Breast epithelium (tissue), 4 donors: Measurements from ENCODE around the gene GALNT1. TPM values are rescaled to one million over a fixed set of nuclear protein-coding genes. Genes with fewer than 3 reads are reported as not detected.

ENCODE experiments used
- DNase-seq, 2 donors: peaks; one replicate each; pipeline ENCODE4 v3.0.0-alpha.2; 2019; ENCODE audit warnings: low spot score in 2 of 2
- H3K27ac ChIP-seq, 2 donors: fragments of 200-600 bp; sonication (generic) in 1 of 2; one replicate each; pipeline ENCODE4 v1.5.1; 2016 to 2019; ENCODE audit warnings: mild to moderate bottlenecking in 1 of 2
- H3K27me3 ChIP-seq, 2 donors: fragments of 200-600 bp; sonication (generic) in 1 of 2; one replicate each; pipeline versions ENCODE4 v1.5.1 to v1.6.0; 2017 to 2019; ENCODE audit warnings: control low read depth in 1 of 2, mild to moderate bottlenecking in 1 of 2
- H3K36me3 ChIP-seq: fragments of 200-600 bp; one replicate; pipeline ENCODE4 v1.5.1; 2019
- H3K4me1 ChIP-seq, 2 donors: fragments of 200-600 bp; sonication (generic); one replicate each; pipeline ENCODE4 v1.5.1; 2016 to 2019; ENCODE audit warnings: control low read depth in 1 of 2
- H3K4me3 ChIP-seq, 3 donors: fragments of 200-600 bp; sonication (generic); 1 replicate in 2 of 3; 2 replicates in 1 of 3; pipeline ENCODE4 v1.5.1; 2016 to 2019; ENCODE audit warnings: mild to moderate bottlenecking in 3 of 3, moderate library complexity in 2 of 3
- H3K9me3 ChIP-seq, 2 donors: fragments of 200-600 bp; sonication (generic) in 1 of 2; one replicate each; pipeline ENCODE4 v1.5.1; 2016 to 2019; ENCODE audit warnings: control low read depth in 1 of 2
- POLR2A ChIP-seq: fragments of 450-650 bp; IDR thresholded peaks from one replicate; pipeline ENCODE4 v1.6.1; 2016; ENCODE audit warnings: antibody characterized with exemption, mild to moderate bottlenecking, moderate library complexity
- POLR2AphosphoS5 ChIP-seq, 3 donors: sonication (generic); formaldehyde crosslinking; IDR thresholded peaks; one replicate each; pipeline ENCODE4 v1.6.1; 2017; ENCODE audit warnings: antibody characterized with exemption in 3 of 3
- intact Hi-C: fragments of 100-400 bp; cut with DNase I; formaldehyde crosslinking; loops from one replicate; pipeline ENCODE4 v1.15.1; 2023; ENCODE audit warnings: low total_unique reads
- total RNA-seq, 3 donors: library from RNA; depleted of rRNA; stranded (reverse); fragments of >200 nt; gene quantifications; one replicate each; pipeline ENCODE4 v1.1.0, GENCODE V29; 2016
- TF ChIP-seq, protein P1 (sequence below), 3 donors: fragments of 450-650 bp; IDR thresholded peaks; one replicate each; pipeline ENCODE4 v1.5.1; 2016 to 2017; ENCODE audit warnings: antibody characterized with exemption in 3 of 3, mild to moderate bottlenecking in 3 of 3, moderate library complexity in 3 of 3

GALNT1 gene
- total RNA-seq, 3 donors from 2014 or later, result 34.9 to 60.9 (median 46.5) TPM

DNA sequence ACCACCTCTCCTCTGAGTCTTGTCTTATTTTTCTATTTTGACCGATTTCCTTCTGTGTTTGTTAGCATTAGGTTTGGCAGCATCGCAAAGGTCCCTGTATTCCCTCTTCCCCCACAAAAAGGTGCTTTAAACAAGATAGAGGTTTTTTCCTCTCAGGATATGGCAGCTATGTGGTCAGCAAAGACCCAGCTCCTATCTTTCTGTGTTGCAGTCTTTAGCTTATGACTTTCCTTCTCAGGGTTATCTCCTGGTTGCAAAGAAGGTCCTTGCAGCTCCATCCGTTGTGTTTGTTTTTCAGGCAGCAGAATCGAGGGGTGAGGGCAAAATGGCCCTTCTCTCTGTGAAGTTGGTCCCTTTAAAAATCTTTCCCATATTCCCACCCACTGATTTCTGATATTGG lies 38.4 kb downstream of the GALNT1 start:
- Histone ChIP-seq H3K4me1 (peaks cover 0 to 6% of the 10 kb centered on the region in 2 donors), H3K27me3 (no peaks in the 10 kb centered on the region), H3K27ac (peak overlapping the region; percentile 17 to 61), H3K9me3 (no peaks in the 10 kb centered on the region), H3K4me3 (no peak overlapping the region), H3K36me3 (no peaks in the 10 kb centered on the region)
- DNase-seq, result no peak
- intact Hi-C loops, result loop anchor here (2.0 kb wide), 1 partner anchor 67 kb away; no protein-coding TSS in a partner anchor
- TF ChIP-seq POLR2AphosphoS5 (IDR thresholded peaks at IDR 0.05), result no peak
- no peak for TF ChIP-seq POLR2A
- TF ChIP-seq, protein P1, sequence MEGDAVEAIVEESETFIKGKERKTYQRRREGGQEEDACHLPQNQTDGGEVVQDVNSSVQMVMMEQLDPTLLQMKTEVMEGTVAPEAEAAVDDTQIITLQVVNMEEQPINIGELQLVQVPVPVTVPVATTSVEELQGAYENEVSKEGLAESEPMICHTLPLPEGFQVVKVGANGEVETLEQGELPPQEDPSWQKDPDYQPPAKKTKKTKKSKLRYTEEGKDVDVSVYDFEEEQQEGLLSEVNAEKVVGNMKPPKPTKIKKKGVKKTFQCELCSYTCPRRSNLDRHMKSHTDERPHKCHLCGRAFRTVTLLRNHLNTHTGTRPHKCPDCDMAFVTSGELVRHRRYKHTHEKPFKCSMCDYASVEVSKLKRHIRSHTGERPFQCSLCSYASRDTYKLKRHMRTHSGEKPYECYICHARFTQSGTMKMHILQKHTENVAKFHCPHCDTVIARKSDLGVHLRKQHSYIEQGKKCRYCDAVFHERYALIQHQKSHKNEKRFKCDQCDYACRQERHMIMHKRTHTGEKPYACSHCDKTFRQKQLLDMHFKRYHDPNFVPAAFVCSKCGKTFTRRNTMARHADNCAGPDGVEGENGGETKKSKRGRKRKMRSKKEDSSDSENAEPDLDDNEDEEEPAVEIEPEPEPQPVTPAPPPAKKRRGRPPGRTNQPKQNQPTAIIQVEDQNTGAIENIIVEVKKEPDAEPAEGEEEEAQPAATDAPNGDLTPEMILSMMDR (IDR thresholded peaks at IDR 0.05), result no peak

DNA sequence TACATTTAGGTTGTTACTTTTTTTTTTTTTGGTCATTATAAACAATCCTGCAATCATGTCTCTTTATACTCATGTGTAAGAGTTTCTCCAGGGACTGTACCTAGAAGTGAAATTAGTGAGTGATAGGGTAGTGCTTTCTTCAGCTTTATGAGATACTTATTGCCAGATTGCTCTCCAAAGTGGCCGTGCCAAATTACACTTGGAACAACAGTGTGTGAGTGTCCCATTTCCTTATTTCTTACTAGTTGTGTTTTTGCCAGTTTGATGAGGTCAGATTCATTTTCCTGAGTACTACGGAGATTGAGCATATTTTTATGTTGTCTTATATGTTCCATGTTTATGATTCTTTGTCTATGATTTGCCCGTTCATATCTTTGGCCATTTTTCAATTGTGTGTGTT lies 39.2 kb downstream of the GALNT1 start:
- no peak for DNase-seq

DNA sequence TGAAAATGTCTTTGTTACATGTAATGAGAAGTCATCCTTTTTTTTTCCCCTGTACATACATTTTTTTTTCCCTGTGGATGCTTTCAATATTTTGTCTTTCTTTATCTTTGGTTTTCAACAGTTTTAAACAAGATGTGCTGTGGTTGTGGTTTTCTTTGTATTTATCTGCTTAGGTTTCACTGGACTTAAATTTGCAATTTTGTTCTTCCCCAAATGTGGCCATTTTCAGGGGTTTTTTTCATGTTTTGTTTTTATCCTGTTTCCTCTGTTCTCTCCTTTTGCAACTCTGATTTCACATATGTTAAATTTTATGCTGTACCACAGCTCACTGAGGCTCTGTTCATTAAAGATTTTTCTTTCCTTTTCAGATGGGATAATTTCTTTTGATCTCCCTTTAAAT lies 41.7 kb downstream of the GALNT1 start:
- intact Hi-C loops, result no loop called here
- no peaks in the 10 kb centered on the region for H3K36me3 ChIP-seq
- peaks cover 0 to 5% of the 10 kb centered on the region in 2 donors for H3K9me3 ChIP-seq
- H3K27ac ChIP-seq, result no peak overlapping the region
- H3K27me3 ChIP-seq, result no peaks in the 10 kb centered on the region
- H3K4me1 ChIP-seq, result peaks cover 0 to 6% of the 10 kb centered on the region in 2 donors
- TF ChIP-seq, protein P1 (IDR thresholded peaks at IDR 0.05), result no peak
- no peak for TF ChIP-seq POLR2A
- TF ChIP-seq POLR2AphosphoS5 (IDR thresholded peaks at IDR 0.05), result no peak
- H3K4me3 ChIP-seq, result no peak overlapping the region
- DNase-seq, result no peak

More for the DNA sequence above, 39.2 kb downstream of the GALNT1 start:
- no peak for TF ChIP-seq POLR2AphosphoS5 (IDR thresholded peaks at IDR 0.05)
- no peak for TF ChIP-seq POLR2A
- Histone ChIP-seq H3K9me3 (no peaks in the 10 kb centered on the region), H3K4me3 (no peak overlapping the region), H3K27ac (peak overlapping the region; percentile 43 to 52), H3K4me1 (peaks cover 0 to 6% of the 10 kb centered on the region in 2 donors), H3K36me3 (no peaks in the 10 kb centered on the region), H3K27me3 (no peaks in the 10 kb centered on the region)
- intact Hi-C loops, result no loop called here

DNA sequence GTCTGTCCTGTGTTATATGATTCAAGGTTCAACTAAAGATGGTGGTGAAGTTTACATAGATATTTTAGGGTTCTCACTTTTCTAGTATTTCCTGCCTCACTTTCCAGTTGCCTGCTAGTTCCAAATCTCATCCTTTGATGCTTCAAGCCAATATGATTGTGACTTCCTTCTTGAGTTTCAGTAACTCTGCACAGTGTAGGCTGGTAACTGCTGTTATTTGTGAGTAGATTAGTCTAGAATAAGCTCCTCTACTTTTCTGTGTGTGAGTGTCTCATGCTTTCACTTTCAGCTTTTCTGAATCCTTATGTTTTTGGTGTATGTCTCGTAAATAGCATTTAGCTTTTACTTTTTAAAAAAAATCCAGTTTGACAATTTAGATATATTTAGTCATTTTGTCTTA lies 42.6 kb downstream of the GALNT1 start:
- TF ChIP-seq POLR2AphosphoS5 (IDR thresholded peaks at IDR 0.05) (no peak), POLR2A (no peak)
- TF ChIP-seq, protein P1 (IDR thresholded peaks at IDR 0.05), result no peak
- Histone ChIP-seq H3K36me3 (no peaks in the 10 kb centered on the region), H3K27me3 (no peaks in the 10 kb centered on the region), H3K27ac (no peak overlapping the region), H3K9me3 (peaks cover 0 to 5% of the 10 kb centered on the region in 2 donors), H3K4me1 (no peaks in the 10 kb centered on the region), H3K4me3 (no peak overlapping the region)
- no peak for DNase-seq
- intact Hi-C loops, result no loop called here

DNA sequence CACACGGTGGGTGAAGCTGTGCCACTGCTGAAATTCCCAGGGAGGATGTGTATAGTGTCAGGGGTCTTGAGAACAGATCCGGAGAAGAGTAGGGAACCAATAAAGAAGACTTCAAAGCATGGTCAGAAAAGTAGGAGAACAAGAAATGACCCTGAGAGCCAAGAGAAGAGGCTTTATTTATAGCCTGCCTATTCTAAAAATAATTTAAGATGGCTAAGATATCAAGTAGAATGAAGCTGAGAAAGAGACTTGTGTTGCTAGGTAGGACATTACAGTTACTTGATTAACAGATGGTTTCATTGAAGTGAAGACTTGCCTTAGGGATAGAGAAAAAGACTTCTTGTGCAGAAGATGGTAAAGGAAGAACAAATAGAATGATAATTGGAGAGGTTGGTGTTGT lies 43.7 kb downstream of the GALNT1 start:
- Histone ChIP-seq H3K36me3 (no peaks in the 10 kb centered on the region), H3K27me3 (no peaks in the 10 kb centered on the region), H3K27ac (no peak overlapping the region), H3K4me1 (no peaks in the 10 kb centered on the region), H3K4me3 (no peak overlapping the region), H3K9me3 (peaks cover 0 to 5% of the 10 kb centered on the region in 2 donors)
- intact Hi-C loops, result no loop called here
- TF ChIP-seq POLR2AphosphoS5 (IDR thresholded peaks at IDR 0.05) (no peak), POLR2A (no peak)
- no peak for DNase-seq

DNA sequence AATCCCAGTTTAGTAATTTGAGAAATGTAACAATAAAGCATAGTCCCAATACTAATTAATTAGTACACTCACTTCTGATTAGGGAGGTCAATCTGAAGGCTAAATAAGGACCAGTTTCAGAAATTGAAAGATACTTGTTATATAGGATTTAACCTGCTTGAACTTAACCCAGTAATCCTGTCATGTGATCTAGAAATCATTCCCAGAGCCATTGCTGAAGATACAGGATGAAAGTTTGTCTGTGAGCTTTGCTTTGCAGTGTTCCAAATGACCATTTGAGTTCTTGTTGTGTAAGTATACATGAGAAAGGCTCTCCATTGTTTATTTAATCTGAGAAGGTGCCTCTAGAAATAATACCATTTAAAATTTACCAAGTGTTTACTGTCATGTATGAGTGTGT lies 52.2 kb downstream of the GALNT1 start:
- H3K27ac ChIP-seq, result no peak overlapping the region
- H3K4me3 ChIP-seq, result no peak overlapping the region
- H3K4me1 ChIP-seq, result no peaks in the 10 kb centered on the region
- intact Hi-C loops, result loop anchor here (10.0 kb wide), 1 partner anchor 491 kb away; the partner anchor contains the start of genes ELP2 and SLC39A6
- no peaks in the 10 kb centered on the region for H3K9me3 ChIP-seq
- TF ChIP-seq POLR2A (no peak), POLR2AphosphoS5 (IDR thresholded peaks at IDR 0.05) (no peak)
- TF ChIP-seq, protein P1 (IDR thresholded peaks at IDR 0.05), result no peak
- no peaks in the 10 kb centered on the region for H3K27me3 ChIP-seq
- no peaks in the 10 kb centered on the region for H3K36me3 ChIP-seq
- no peak for DNase-seq
